ENCODE data around the gene VEZT. TPM values are rescaled to one million over a fixed set of nuclear protein-coding genes. Genes with fewer than 3 reads are reported as not detected.

VEZT gene
- total and polyA plus RNA-seq, 12 donors, result 17.1 to 92.5 (median 73.5) TPM

- peak in 7 of 9 donors; percentile 7 to 49 (median 25) for TF ChIP-seq CTCF (IDR thresholded peaks at IDR 0.05)
- Histone ChIP-seq H3K9me3 (no peaks in the 10 kb centered on the region), H3K27ac (no peak overlapping the region), H3K4me1 (no peaks in the 10 kb centered on the region), H3K36me3 (no peaks in the 10 kb centered on the region), H3K27me3 (no peaks in the 10 kb centered on the region), H3K4me3 (no peak overlapping the region)
- intact Hi-C loops (cut with DNase I), result loop anchor here in 8 of 10 donors (5.0 to 10.0 kb wide), 2 partner anchors 181 to 183 kb away; no protein-coding TSS in a partner anchor
- WGBS, 2 donors, result 72 to 74% methylated on average over 6 of the region's 6 CpGs
- peak; percentile 28 to 96 (median 86) for ATAC-seq
- DNase-seq, result peak; percentile 22 to 29
Observed at GRCh38 chr12:95351748-95352147, 134.1 kb downstream of the VEZT start.

Small RNAs within 50 kb of the gene (microRNA-seq; reads per million reads assigned to microRNA genes)
- gene MIR331 (126 to 129 reads per million in 2 donors), gene MIR3685 (0 reads per million in 2 donors)

Other genes with a start within 250 kb of the VEZT start
- 100 to 1,000 TPM; 254 to 427 (median 324) TPM for gene NDUFA12, start 214.1 kb upstream of the VEZT start, total RNA-seq
- 100 to 1,000 TPM; 624 to 710 TPM for gene NDUFA12, start 214.1 kb upstream of the VEZT start, polyA plus RNA-seq
- gene NR2C1, start 144.2 kb upstream of the VEZT start, total RNA-seq, result 10 to 100 TPM; 33.6 to 46.0 (median 38.3) TPM
- gene NR2C1, start 144.2 kb upstream of the VEZT start, polyA plus RNA-seq, result 100 to 1,000 TPM in 1 of 2 donors, 10 to 100 TPM in 1; 11.3 to 189 TPM
- gene FGD6, start 340 bp upstream of the VEZT start, total RNA-seq, result 10 to 100 TPM; 15.6 to 33.4 (median 22.6) TPM
- gene FGD6, start 340 bp upstream of the VEZT start, polyA plus RNA-seq, result 1 to 10 TPM; 1.2 to 2.8 TPM